GM18951 (cell line): ENCODE results near the gene KIAA0753.

Source experiments
- POLR2A ChIP-seq: IDR thresholded peaks from 4 replicates; pipeline ENCODE4 v1.6.1; 2011; ENCODE audit warnings: mild to moderate bottlenecking; ENCODE audit not compliant: insufficient read length, insufficient read depth; ENCODE audit errors: extremely low read depth
- in situ Hi-C: fragments of 300-500 bp; cut with MboI; formaldehyde crosslinking; loops from one replicate; pipeline ENCODE4 v1.12.0; 2022; ENCODE audit warnings: low sequenced_read_pairs, mixed read lengths, inconsistent platforms; ENCODE audit not compliant: unreplicated experiment

KIAA0753 gene

GRCh38 chr17:6543079-6544010 lies 97.2 kb downstream of the KIAA0753 start:
- no peak for TF ChIP-seq POLR2A
- in situ Hi-C loops: no loop called here

DNA sequence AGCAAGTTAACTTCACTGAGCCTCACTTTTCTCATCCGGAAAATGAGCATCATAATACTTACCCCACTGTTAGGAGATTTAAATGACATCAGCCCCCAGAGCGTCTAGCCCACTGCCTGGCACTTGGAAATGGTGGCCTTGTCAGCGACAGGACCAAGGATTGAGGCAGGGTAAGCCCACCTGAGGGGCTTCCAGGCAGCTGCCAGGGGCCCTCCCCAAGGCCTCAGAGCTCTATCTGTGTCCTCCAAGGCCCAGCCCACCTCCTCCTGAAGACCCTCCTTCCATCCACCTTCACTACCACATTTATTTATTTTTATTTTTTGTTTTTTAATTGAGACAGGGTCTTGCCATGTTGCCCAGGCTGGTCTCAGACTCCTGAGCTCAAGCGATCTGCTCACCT lies 97.9 kb downstream of the KIAA0753 start:
- in situ Hi-C loops: no loop called here
- TF ChIP-seq POLR2A: no peak

DNA sequence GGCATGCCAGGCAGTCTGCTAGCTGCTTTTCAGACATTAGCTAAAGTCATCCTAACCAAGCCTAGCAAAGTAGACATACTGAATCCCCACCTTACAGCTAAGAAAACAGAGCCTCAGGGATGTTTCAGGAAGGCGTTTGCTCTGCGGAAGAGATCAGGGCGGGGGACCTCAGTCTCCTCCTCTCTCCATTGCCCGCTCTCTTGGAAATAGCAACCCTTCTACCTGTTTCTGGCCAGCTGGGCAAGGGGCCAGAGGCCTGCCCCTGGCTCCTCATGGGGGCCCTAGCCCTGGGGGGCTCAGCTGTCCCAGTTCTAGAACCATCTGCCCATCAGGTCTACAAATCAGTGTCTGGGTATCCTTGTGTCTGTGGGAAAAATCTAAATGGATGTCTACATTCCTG lies 98.6 kb downstream of the KIAA0753 start:
- TF ChIP-seq POLR2A: no peak
- in situ Hi-C loops: no loop called here

GRCh38 chr17:6539871-6540270 lies 100.6 kb downstream of the KIAA0753 start:
- TF ChIP-seq POLR2A: no peak

GRCh38 chr17:6536566-6537065 lies 103.9 kb downstream of the KIAA0753 start:
- in situ Hi-C loops: no loop called here
- no peak for TF ChIP-seq POLR2A

More at GRCh38 chr17:6539871-6540270, 100.6 kb downstream of the KIAA0753 start:
- in situ Hi-C loops: no loop called here

DNA sequence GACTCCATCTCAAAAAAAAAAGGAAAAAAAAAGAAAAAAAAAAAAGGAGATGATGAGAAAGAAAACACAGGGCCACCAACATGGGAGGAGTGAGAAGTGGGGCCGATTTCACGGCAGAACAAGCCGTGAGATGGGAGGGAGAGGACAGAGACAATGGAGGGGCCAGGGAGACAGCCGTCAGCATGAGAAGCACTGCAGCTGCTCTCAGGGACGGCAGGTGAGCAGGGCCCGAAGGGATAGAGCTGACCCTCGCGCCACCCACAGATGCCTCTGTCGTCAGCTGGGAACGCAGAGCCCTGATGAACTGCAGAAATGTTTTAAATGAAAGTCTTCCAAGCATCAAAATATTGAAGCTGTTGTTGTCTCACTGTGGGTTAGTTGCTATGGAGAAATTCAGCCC lies 104.5 kb downstream of the KIAA0753 start:
- in situ Hi-C loops: no loop called here
- no peak for TF ChIP-seq POLR2A

DNA sequence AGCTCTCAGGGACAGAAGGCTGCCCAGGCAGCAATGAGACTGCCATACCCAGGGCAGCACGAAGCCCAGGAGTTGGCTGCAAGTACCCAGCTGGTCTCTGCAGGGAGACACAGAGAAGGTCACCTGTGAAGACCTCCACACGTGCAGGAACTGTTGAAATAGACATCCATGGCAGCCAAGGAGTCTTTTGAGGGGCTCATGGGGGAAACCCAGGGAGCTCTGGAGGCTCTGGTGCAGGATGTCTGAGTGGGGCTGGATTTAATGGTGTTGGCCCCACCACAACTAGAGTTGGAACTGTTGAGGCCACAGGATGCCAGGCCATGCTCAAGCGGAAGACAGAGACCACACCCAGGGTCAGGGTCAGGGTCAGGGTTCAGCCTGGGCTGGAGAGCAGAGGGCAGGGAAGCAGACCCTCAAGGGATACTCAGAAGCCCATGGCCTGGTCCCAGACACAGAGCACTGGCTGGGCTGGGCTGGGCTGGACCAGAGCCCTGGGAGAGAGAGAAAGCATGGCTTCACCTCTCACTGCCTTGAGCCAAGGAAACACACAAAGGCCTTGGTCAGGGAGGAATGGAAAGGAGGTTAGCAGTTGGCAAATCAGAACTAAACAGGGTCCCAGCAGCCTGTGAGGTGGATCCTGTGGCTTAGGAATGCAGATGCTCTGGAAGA lies 105.5 kb downstream of the KIAA0753 start:
- in situ Hi-C loops: no loop called here
- no peak for TF ChIP-seq POLR2A

DNA sequence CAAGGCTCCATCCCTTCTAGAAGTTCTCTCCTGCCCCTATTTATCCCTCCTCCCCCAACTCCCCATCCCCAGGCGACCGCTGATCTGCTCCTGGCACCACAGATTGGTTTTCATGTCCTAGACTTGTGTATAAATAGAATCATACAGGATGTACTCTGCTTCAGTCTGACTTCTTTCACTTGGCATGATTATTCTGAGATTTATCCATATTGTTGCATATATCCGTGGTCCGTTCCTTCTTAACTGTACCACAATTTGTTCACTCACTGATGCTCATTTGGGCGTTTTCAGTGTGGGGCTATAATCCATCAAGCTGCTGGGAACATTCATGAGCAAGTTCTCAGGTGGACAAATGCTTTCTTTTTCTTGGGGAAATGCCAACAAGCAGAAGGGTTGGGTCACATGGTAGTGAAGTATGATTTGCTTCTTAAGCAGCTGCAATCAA lies 108.0 kb downstream of the KIAA0753 start:
- in situ Hi-C loops: no loop called here
- TF ChIP-seq POLR2A: no peak

GRCh38 chr17:6531575-6531974 lies 108.9 kb downstream of the KIAA0753 start:
- in situ Hi-C loops: no loop called here
- no peak for TF ChIP-seq POLR2A

DNA sequence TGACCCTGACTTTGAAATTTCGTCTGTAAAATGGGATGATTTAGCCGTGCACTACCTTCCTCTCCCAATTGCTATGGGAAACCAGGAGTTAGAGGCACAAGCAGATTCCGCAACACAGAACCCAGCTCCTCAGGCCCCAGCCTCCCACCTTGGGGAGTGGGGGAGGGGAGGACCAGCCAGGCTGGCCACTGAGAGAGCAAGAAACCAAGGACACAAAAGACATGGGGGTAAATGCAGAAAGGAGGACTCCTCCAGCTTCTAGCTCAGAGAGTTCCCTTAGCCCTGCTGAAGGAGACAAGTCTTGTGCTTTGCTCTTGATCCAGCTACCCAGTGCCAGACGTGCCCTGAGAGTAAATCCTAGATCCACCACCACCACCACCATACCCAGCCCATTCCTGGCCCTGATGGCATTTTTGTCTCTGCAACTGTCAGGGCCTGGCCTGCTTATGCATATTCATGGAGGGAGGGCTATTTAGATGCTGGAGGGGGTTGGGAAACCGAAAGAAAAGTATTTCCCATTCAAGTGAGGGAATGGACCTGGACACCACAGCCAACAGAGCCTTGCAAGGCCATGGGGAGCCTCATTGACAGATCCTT lies 110.1 kb downstream of the KIAA0753 start:
- in situ Hi-C loops: no loop called here
- TF ChIP-seq POLR2A: no peak

DNA sequence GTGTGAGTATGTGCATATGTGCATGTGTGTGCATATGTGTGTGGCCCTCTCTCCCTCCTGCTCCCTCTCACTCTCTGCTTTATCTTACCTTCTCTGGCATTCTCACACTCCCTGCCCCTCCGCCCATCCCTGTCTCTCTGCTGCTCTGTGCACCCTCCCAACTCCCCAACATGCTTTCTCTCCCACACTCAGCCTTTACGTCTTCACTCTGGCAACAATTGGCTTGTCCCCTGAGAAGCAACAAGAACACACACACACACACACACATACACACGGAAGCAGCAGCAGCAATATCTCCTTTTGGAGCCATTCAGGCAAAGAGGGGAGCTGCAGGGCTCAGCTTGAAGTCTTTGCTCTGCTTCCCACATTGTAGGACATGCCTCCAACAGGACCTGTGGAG lies 112.0 kb downstream of the KIAA0753 start:
- no peak for TF ChIP-seq POLR2A
- in situ Hi-C loops: no loop called here
